Chondrocyte (in vitro differentiated cells): ENCODE measurements around the gene PTPRN2. TPM values are rescaled to one million over a fixed set of nuclear protein-coding genes. Genes with fewer than 3 reads are reported as not detected.

Experiments
- DNase-seq: peaks from one replicate; pipeline ENCODE4 v3.0.0; 2021; ENCODE audit warnings: mixed read lengths, low spot score
- H3K27ac Mint-ChIP-seq: one replicate; pipeline ENCODE4 v1.8.0; 2021; ENCODE audit warnings: mild to moderate bottlenecking, moderate library complexity, mixed read lengths; ENCODE audit not compliant: unreplicated experiment
- H3K27me3 Mint-ChIP-seq: 2 replicates; pipeline ENCODE4 v1.8.0; 2021; ENCODE audit warnings: low read depth, mixed read lengths
- H3K36me3 Mint-ChIP-seq: 2 replicates; pipeline ENCODE4 v1.8.0; 2021; ENCODE audit warnings: low read depth, mixed read lengths
- H3K4me1 Mint-ChIP-seq: 2 replicates; pipeline ENCODE4 v1.8.0; 2021; ENCODE audit warnings: low read depth, mild to moderate bottlenecking, mixed read lengths
- H3K4me3 Mint-ChIP-seq: one replicate; pipeline ENCODE4 v1.8.0; 2021; ENCODE audit warnings: mild to moderate bottlenecking, moderate library complexity, mixed read lengths; ENCODE audit not compliant: unreplicated experiment
- H3K9me3 Mint-ChIP-seq: 2 replicates; pipeline ENCODE4 v1.8.0; 2021; ENCODE audit warnings: low read depth, mixed read lengths
- total RNA-seq: library from RNA; stranded (reverse); gene quantifications from 3 replicates; pipeline ENCODE4 v1.2.1, GENCODE V29; 2021
- TF ChIP-seq, protein P1 (sequence below): fragments of 200-600 bp; sonication (generic); IDR thresholded peaks from 2 replicates; pipeline ENCODE4 v1.5.0; 2021; ENCODE audit warnings: antibody characterized with exemption, mild to moderate bottlenecking, moderate library complexity

The PTPRN2 gene
- total RNA-seq, 1 donor from 2014 or later, result 0.30 TPM

- Mint-ChIP-seq H3K9me3 (no peaks in the 10 kb centered on the region), H3K4me3 (no peak overlapping the region), H3K36me3 (no peaks in the 10 kb centered on the region), H3K27me3 (peaks cover 2% of the 10 kb centered on the region), H3K4me1 (no peaks in the 10 kb centered on the region), H3K27ac (no peak overlapping the region)
- TF ChIP-seq, protein P1, sequence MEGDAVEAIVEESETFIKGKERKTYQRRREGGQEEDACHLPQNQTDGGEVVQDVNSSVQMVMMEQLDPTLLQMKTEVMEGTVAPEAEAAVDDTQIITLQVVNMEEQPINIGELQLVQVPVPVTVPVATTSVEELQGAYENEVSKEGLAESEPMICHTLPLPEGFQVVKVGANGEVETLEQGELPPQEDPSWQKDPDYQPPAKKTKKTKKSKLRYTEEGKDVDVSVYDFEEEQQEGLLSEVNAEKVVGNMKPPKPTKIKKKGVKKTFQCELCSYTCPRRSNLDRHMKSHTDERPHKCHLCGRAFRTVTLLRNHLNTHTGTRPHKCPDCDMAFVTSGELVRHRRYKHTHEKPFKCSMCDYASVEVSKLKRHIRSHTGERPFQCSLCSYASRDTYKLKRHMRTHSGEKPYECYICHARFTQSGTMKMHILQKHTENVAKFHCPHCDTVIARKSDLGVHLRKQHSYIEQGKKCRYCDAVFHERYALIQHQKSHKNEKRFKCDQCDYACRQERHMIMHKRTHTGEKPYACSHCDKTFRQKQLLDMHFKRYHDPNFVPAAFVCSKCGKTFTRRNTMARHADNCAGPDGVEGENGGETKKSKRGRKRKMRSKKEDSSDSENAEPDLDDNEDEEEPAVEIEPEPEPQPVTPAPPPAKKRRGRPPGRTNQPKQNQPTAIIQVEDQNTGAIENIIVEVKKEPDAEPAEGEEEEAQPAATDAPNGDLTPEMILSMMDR, result no peak
- peak; percentile 68 for DNase-seq
These were observed 1033.0 kb downstream of the PTPRN2 start for GRCh38 chr7:157554393-157555238.

DNA sequence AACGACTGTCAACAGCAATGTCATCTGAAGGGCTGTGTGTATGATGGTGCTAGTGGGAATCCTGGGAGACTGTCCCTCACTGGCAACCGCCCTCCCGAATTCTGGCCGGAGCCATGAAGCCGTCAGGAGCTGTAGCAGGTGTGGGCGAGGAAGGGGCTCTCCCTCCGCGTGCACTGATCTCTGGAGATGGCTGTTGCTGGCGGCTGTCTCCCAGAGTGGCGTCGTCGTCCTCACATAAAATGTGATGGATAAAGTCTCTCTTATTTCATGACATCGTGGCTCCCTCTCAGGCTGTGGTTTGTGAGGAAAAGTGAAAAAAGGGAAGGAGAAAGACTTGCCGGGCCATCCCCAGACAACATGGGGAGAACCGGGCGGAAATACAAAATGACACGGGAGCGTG lies 1034.4 kb downstream of the PTPRN2 start:
- Mint-ChIP-seq H3K4me1 (no peaks in the 10 kb centered on the region), H3K27ac (no peak overlapping the region), H3K36me3 (no peaks in the 10 kb centered on the region), H3K4me3 (no peak overlapping the region), H3K27me3 (peaks cover 2% of the 10 kb centered on the region), H3K9me3 (no peaks in the 10 kb centered on the region)
- DNase-seq, result peak; percentile 84
- TF ChIP-seq, protein P1, result no peak

DNA sequence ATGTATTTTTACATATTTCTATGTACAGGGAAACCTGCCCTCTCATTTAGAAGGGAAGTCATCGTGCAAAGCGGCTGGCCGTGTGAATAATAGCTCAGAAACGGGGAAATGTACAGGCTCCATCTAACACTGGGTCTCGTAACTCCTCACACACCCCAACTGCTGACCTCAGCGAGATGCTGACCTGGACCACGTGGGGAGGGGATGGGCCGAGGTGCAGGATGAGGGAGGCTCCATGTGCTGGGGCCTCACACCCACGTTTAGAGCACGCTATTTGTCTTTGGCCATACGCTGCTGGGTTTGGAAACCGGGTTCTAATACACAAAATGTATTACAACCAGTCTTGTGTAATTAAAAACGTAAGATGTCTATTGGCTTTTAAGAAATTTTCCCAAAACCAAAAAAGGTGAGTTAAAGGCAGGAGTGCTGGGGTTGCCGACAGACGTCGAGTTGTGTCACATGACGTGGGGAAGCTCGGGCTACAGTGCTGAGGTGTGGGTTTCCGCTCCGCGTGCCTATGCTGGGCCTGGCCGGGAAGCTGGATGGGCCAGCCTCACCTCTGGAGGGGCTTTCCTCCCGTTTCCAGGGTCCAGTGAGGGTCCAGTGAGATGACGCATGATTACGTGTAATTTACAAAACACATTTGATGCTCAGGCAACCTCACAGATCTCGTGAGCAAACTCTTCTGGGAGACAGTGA lies 1035.2 kb downstream of the PTPRN2 start:
- Mint-ChIP-seq H3K27ac (no peak overlapping the region), H3K4me3 (no peak overlapping the region), H3K27me3 (peaks cover 2% of the 10 kb centered on the region), H3K4me1 (no peaks in the 10 kb centered on the region), H3K36me3 (no peaks in the 10 kb centered on the region), H3K9me3 (no peaks in the 10 kb centered on the region)
- TF ChIP-seq, protein P1, result no peak
- DNase-seq, result peak; percentile 68

DNA sequence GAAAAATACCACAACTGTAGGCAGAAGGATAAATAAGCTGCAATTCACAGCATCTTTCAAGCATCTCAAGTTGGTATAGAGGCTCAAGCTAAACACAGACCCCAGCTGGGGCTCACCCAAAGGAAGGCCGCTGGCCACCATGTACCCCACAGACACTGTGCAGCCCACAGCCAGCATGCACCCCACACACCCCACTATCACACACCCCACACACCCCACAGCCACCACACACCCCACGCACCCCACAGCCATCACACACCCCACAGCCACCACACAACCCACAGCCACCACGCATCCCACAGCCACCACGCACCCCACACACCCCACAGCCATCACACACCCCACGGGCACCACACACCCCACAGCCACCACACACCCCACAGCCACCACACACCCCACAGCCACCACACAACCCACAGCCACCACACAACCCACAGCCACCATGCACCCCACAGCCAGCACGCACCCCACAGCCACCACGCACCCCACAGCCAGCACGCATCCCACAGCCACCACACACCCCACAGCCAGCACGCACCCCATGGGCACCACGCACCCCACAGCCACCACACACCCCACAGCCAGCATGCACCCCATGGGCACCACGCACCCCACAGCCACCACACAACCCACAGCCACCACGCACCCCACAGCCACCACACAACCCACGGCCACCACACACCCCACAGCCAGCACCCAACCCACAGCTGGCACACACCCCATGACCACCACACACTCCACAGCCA lies 1036.1 kb downstream of the PTPRN2 start:
- Mint-ChIP-seq H3K9me3 (no peaks in the 10 kb centered on the region), H3K4me3 (no peak overlapping the region), H3K27me3 (peaks cover 2% of the 10 kb centered on the region), H3K36me3 (no peaks in the 10 kb centered on the region), H3K4me1 (no peaks in the 10 kb centered on the region), H3K27ac (no peak overlapping the region)
- TF ChIP-seq, protein P1, result no peak
- DNase-seq, result peak; percentile 79
